OCI-LY7 (cell line): Measurements from ENCODE around the gene BSND.
"Not testable (repeated sequence)": the region's sequence is repeated elsewhere in the genome, so short reads cannot be mapped to it uniquely, and the experiment has no call there.

Source experiments
- EZH2phosphoT487 ChIP-seq: fragments of 200-600 bp; sonication (generic); IDR thresholded peaks from 2 replicates; pipeline ENCODE4 v1.6.1; 2018; ENCODE audit warnings: low read depth, borderline replicate concordance, mild to moderate bottlenecking, mixed run types, antibody characterized with exemption, low read length, moderate library complexity, mixed read lengths
- TF ChIP-seq, protein P1 (sequence below): fragments of 200-600 bp; sonication (generic); conservative IDR thresholded peaks from 2 replicates; pipeline ENCODE4 v1.5.1; 2014; ENCODE audit warnings: mild to moderate bottlenecking, antibody characterized with exemption, low read length, moderate library complexity, mixed read lengths

DNA sequence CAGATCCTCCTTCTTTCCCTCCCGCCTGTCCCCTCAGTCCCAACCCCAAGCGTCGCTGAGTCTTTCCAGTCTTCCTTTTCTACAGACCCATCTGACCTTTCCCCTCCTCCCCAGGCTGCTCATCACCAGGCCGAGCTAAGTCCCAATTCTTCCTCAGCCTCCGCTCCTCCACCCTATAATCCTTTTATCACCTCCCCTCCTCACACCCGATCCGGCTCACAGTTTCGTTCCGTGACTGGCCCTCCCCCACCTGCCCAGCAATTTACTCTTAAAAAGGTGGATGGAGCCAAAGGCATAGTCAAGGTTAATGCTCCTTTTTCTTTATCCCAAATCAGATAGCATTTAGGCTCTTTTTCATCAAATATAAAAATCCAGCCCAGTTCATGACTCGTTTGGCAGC is 25.4 kb downstream of the BSND start:
- TF ChIP-seq, protein P1, sequence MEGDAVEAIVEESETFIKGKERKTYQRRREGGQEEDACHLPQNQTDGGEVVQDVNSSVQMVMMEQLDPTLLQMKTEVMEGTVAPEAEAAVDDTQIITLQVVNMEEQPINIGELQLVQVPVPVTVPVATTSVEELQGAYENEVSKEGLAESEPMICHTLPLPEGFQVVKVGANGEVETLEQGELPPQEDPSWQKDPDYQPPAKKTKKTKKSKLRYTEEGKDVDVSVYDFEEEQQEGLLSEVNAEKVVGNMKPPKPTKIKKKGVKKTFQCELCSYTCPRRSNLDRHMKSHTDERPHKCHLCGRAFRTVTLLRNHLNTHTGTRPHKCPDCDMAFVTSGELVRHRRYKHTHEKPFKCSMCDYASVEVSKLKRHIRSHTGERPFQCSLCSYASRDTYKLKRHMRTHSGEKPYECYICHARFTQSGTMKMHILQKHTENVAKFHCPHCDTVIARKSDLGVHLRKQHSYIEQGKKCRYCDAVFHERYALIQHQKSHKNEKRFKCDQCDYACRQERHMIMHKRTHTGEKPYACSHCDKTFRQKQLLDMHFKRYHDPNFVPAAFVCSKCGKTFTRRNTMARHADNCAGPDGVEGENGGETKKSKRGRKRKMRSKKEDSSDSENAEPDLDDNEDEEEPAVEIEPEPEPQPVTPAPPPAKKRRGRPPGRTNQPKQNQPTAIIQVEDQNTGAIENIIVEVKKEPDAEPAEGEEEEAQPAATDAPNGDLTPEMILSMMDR = not testable (repeated sequence)
- TF ChIP-seq EZH2phosphoT487 = not testable (repeated sequence)
